Measurements from ENCODE around the gene OPALIN.

Gene OPALIN

GRCh38 chr10:96301616-96302015 lies 57.2 kb downstream of the OPALIN start:
- DNase-seq (ENCODE audit: low read depth in 2 of 3, low spot score in 1 of 3): no peak

- DNase-seq (ENCODE audit: low read depth in 2 of 3, low spot score in 1 of 3): no peak
Observed at GRCh38 chr10:96299383-96299782, 59.4 kb downstream of the OPALIN start.

DNA sequence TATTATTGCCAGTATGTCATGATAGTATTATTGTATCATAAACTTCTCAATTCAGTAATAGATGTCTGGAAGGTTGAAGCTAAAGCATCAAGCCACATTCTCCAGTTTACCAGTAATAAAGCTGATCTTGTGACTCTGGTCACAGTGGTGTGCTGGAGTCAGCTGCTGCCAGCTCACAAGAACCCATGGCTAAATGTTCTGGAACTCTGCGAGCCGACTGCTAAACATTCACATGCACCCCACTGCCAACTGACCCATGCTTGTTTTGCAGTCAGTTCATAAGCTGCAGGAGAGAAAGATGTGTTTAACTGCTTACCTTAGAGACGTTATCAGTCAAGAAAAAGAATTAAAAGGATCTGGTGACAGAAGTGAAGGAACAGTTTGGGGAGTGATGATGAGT lies 60.4 kb downstream of the OPALIN start:
- DNase-seq (ENCODE audit: low read depth in 2 of 3, low spot score in 1 of 3): no peak

- DNase-seq (ENCODE audit: low read depth in 2 of 3, low spot score in 1 of 3): no peak
Observed at GRCh38 chr10:96297486-96297885, 61.3 kb downstream of the OPALIN start.

GRCh38 chr10:96295475-96295874 lies 63.3 kb downstream of the OPALIN start:
- no peak for DNase-seq (ENCODE audit: low read depth in 2 of 3, low spot score in 1 of 3)
